GM23338 (cell line): ENCODE measurements around the gene CFH. TPM values are rescaled to one million over a fixed set of nuclear protein-coding genes. Genes with fewer than 3 reads are reported as not detected.

Source experiments
- ATAC-seq: fragments of 200-7000 bp; cut with Tn5 transposase; 3 replicates; pipeline ENCODE4 v1.9.1; 2020
- DNase-seq: peaks from one replicate; pipeline ENCODE4 v3.0.0-alpha.2; 2015; ENCODE audit warnings: low spot score
- H2AFZ ChIP-seq: fragments of 200-600 bp; sonication (generic); 2 replicates; pipeline ENCODE4 v1.8.0; 2016; ENCODE audit warnings: antibody characterized with exemption, mild to moderate bottlenecking, moderate library complexity
- H3F3A ChIP-seq: fragments of 200-600 bp; sonication (generic); replicated peaks from 2 replicates; pipeline ENCODE4 v1.8.0; 2017; ENCODE audit warnings: antibody characterized with exemption, mixed run types, low read depth
- H3K27ac ChIP-seq: fragments of 200-600 bp; sonication (generic); 2 replicates; pipeline ENCODE4 v1.6.1; 2016; ENCODE audit warnings: low read depth
- H3K27me3 ChIP-seq: fragments of 200-600 bp; sonication (generic); 2 replicates; pipeline ENCODE4 v1.8.0; 2016; ENCODE audit warnings: mild to moderate bottlenecking, mixed run types, moderate library complexity; ENCODE audit not compliant: insufficient read depth
- H3K36me3 ChIP-seq: fragments of 200-600 bp; sonication (generic); 2 replicates; pipeline ENCODE4 v1.8.0; 2016; ENCODE audit warnings: mild to moderate bottlenecking; ENCODE audit not compliant: insufficient read depth
- H3K4me1 ChIP-seq: fragments of 200-600 bp; sonication (generic); 2 replicates; pipeline ENCODE4 v1.8.0; 2016; ENCODE audit warnings: mild to moderate bottlenecking, moderate library complexity; ENCODE audit not compliant: insufficient read depth
- H3K4me2 ChIP-seq: fragments of 200-600 bp; sonication (generic); 2 replicates; pipeline ENCODE4 v1.7.1; 2017; ENCODE audit warnings: mixed run types
- H3K4me3 ChIP-seq: fragments of 200-600 bp; sonication (generic); 2 replicates; pipeline ENCODE4 v1.6.1; 2016; ENCODE audit warnings: mixed run types
- H3K79me2 ChIP-seq: fragments of 200-600 bp; sonication (generic); replicated peaks from 2 replicates; pipeline ENCODE4 v1.8.0; 2017; ENCODE audit warnings: mild to moderate bottlenecking; ENCODE audit not compliant: insufficient read depth
- H3K9me2 ChIP-seq: fragments of 200-600 bp; sonication (generic); 2 replicates; pipeline ENCODE4 v1.8.0; 2017; ENCODE audit not compliant: insufficient read depth
- H4K20me1 ChIP-seq: fragments of 200-600 bp; sonication (generic); replicated peaks from 2 replicates; pipeline ENCODE4 v1.8.0; 2017; ENCODE audit warnings: mild to moderate bottlenecking; ENCODE audit not compliant: insufficient read depth
- H3K27ac Mint-ChIP-seq: 2 replicates; pipeline ENCODE4 v1.8.0; 2020; ENCODE audit warnings: inconsistent platforms, mild to moderate bottlenecking, moderate library complexity, mixed read lengths
- H3K27me3 Mint-ChIP-seq: 3 replicates; pipeline ENCODE4 v1.8.0; 2022; ENCODE audit warnings: low read depth, mild to moderate bottlenecking, moderate library complexity, mixed read lengths, inconsistent platforms; ENCODE audit not compliant: insufficient read depth, poor library complexity
- H3K36me3 Mint-ChIP-seq: 3 replicates; pipeline ENCODE4 v1.8.0; 2021; ENCODE audit warnings: low read depth, mild to moderate bottlenecking, inconsistent platforms, moderate library complexity, mixed read lengths
- H3K4me1 Mint-ChIP-seq: 3 replicates; pipeline ENCODE4 v1.8.0; 2020; ENCODE audit warnings: mild to moderate bottlenecking, inconsistent platforms, mixed read lengths
- H3K4me3 Mint-ChIP-seq: 3 replicates; pipeline ENCODE4 v1.8.0; 2021; ENCODE audit warnings: moderate library complexity, mild to moderate bottlenecking, inconsistent platforms, mixed read lengths
- H3K9me3 Mint-ChIP-seq: 3 replicates; pipeline ENCODE4 v1.8.0; 2020; ENCODE audit warnings: moderate library complexity, mild to moderate bottlenecking, inconsistent platforms, mixed read lengths
- CTCF ChIP-seq, 2 experiments: fragments of 200-600 bp in 1 of 2; sonication (generic) in 1 of 2; conservative IDR thresholded peaks; 2 replicates each; pipeline versions ENCODE4 v1.5.1 to v1.6.1; 2016 to 2017; ENCODE audit warnings: antibody characterized with exemption in 2 of 2, low read depth in 2 of 2, mild to moderate bottlenecking in 2 of 2, moderate library complexity in 1 of 2
- JUNB ChIP-seq: IDR thresholded peaks from one replicate; pipeline ENCODE4 v1.6.1; 2016; ENCODE audit warnings: antibody characterized with exemption; ENCODE audit not compliant: unreplicated experiment
- POLR2AphosphoS5 ChIP-seq: IDR thresholded peaks from 2 replicates; pipeline ENCODE4 v1.6.1; 2016; ENCODE audit warnings: antibody characterized with exemption, low read depth
- STAT1 ChIP-seq: IDR thresholded peaks from one replicate; pipeline ENCODE4 v1.6.1; 2016; ENCODE audit warnings: antibody characterized with exemption; ENCODE audit not compliant: unreplicated experiment
- ZNF331 ChIP-seq: fragments of 250-450 bp; sonication (Bioruptor Pico); IDR thresholded peaks from 2 replicates; pipeline ENCODE4 v1.5.0; 2020; ENCODE audit warnings: low read depth, mild to moderate bottlenecking, moderate library complexity
- polyA plus RNA-seq: library from polyadenylated mRNA; unstranded; fragments of >200 nt; fragmentation: Nextera tagmentation; extraction: Ambion mirVana; gene quantifications from 2 replicates; pipeline ENCODE4 v1.2.1, GENCODE V29; 2016
- total RNA-seq: library from RNA; depleted of rRNA; stranded (reverse); fragments of >200 nt; shearing (Covaris generic); gene quantifications from 2 replicates; pipeline ENCODE4 v1.2.3, GENCODE V29; 2014
- TF ChIP-seq, protein P1 (sequence below): fragments of 250-450 bp; sonication (Bioruptor Pico); IDR thresholded peaks from 2 replicates; pipeline ENCODE4 v1.5.0; 2020; ENCODE audit warnings: mild to moderate bottlenecking, moderate library complexity

Gene CFH
- total and polyA plus RNA-seq, 2 experiments from 2014 or later, result not detected

DNA sequence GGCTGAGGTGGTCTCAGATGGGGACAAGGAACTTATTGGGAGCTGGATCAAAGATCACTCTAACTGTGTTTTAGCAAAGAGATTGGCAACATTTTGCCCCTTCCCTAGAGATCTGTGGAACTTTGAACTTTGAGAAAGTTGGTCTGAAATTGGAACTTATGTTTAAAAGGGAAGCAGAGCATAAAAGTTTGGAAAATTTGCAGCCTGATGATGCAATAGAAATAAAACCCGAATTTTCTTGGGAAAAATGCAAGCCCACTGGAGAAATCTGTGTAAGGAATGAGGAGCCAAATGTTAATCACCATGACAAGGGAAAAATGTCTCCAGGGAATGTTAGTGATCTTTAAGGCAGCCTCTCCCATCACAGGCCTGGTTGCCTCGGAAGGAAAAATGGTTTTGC is 17.2 kb downstream of the CFH start:
- no peak overlapping the region for H3K4me3 ChIP-seq
- Mint-ChIP-seq H3K4me3 (no peak overlapping the region), H3K27ac (no peak overlapping the region), H3K4me1 (no peaks in the 10 kb centered on the region), H3K27me3 (no peaks in the 10 kb centered on the region), H3K9me3 (peaks cover 13% of the 10 kb centered on the region; the same call in 2 of the 3 replicates), H3K36me3 (peaks cover 14% of the 10 kb centered on the region; the same call in 2 of the 3 replicates)
- peaks cover 17% of the 10 kb centered on the region; the same call in 1 of the 2 replicates for H3K9me2 ChIP-seq
- DNase-seq, result no peak
- no peaks in the 10 kb centered on the region for H3F3A ChIP-seq
- ATAC-seq, result no peak
- H2AFZ ChIP-seq, result no peak overlapping the region
- H3K27ac ChIP-seq, result no peak overlapping the region
- no peaks in the 10 kb centered on the region for H3K4me1 ChIP-seq
- H3K36me3 ChIP-seq, result no peaks in the 10 kb centered on the region
- no peaks in the 10 kb centered on the region for H3K79me2 ChIP-seq
- H4K20me1 ChIP-seq, result no peaks in the 10 kb centered on the region
- H3K27me3 ChIP-seq, result no peaks in the 10 kb centered on the region
- no peak for TF ChIP-seq POLR2AphosphoS5
- no peak for TF ChIP-seq CTCF (conservative IDR thresholded peaks at IDR 0.05; ENCODE audit: low read depth in 2 of 2)
- TF ChIP-seq, protein P1, sequence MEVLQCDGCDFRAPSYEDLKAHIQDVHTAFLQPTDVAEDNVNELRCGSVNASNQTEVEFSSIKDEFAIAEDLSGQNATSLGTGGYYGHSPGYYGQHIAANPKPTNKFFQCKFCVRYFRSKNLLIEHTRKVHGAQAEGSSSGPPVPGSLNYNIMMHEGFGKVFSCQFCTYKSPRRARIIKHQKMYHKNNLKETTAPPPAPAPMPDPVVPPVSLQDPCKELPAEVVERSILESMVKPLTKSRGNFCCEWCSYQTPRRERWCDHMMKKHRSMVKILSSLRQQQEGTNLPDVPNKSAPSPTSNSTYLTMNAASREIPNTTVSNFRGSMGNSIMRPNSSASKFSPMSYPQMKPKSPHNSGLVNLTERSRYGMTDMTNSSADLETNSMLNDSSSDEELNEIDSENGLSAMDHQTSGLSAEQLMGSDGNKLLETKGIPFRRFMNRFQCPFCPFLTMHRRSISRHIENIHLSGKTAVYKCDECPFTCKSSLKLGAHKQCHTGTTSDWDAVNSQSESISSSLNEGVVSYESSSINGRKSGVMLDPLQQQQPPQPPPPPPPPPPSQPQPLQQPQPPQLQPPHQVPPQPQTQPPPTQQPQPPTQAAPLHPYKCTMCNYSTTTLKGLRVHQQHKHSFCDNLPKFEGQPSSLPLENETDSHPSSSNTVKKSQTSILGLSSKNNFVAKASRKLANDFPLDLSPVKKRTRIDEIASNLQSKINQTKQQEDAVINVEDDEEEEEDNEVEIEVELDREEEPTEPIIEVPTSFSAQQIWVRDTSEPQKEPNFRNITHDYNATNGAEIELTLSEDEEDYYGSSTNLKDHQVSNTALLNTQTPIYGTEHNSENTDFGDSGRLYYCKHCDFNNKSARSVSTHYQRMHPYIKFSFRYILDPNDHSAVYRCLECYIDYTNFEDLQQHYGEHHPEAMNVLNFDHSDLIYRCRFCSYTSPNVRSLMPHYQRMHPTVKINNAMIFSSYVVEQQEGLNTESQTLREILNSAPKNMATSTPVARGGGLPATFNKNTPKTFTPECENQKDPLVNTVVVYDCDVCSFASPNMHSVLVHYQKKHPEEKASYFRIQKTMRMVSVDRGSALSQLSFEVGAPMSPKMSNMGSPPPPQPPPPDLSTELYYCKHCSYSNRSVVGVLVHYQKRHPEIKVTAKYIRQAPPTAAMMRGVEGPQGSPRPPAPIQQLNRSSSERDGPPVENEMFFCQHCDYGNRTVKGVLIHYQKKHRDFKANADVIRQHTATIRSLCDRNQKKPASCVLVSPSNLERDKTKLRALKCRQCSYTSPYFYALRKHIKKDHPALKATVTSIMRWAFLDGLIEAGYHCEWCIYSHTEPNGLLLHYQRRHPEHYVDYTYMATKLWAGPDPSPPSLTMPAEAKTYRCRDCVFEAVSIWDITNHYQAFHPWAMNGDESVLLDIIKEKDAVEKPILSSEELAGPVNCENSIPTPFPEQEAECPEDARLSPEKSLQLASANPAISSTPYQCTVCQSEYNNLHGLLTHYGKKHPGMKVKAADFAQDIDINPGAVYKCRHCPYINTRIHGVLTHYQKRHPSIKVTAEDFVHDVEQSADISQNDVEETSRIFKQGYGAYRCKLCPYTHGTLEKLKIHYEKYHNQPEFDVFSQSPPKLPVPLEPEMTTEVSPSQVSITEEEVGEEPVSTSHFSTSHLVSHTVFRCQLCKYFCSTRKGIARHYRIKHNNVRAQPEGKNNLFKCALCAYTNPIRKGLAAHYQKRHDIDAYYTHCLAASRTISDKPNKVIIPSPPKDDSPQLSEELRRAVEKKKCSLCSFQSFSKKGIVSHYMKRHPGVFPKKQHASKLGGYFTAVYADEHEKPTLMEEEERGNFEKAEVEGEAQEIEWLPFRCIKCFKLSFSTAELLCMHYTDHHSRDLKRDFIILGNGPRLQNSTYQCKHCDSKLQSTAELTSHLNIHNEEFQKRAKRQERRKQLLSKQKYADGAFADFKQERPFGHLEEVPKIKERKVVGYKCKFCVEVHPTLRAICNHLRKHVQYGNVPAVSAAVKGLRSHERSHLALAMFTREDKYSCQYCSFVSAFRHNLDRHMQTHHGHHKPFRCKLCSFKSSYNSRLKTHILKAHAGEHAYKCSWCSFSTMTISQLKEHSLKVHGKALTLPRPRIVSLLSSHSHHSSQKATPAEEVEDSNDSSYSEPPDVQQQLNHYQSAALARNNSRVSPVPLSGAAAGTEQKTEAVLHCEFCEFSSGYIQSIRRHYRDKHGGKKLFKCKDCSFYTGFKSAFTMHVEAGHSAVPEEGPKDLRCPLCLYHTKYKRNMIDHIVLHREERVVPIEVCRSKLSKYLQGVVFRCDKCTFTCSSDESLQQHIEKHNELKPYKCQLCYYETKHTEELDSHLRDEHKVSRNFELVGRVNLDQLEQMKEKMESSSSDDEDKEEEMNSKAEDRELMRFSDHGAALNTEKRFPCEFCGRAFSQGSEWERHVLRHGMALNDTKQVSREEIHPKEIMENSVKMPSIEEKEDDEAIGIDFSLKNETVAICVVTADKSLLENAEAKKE, result no peak
- TF ChIP-seq STAT1, result no peak
- no peak for TF ChIP-seq ZNF331 (CRISPR knock-in tag)
- no peak for TF ChIP-seq JUNB
- no peak overlapping the region for H3K4me2 ChIP-seq
